ENCODE data around the gene FANCI. TPM values are rescaled to one million over a fixed set of nuclear protein-coding genes. Genes with fewer than 3 reads are reported as not detected.

FANCI gene
- polyA plus RNA-seq, 1 experiment: 13.2 TPM

GRCh38 chr15:89319678-89320077, 75.9 kb downstream of the FANCI start:
- POLR2A ChIA-PET: no interaction called here
- H3K9me3 ChIP-seq (ENCODE audit: control insufficient read depth, insufficient read depth, low read length): no peaks in the 10 kb centered on the region
- DNase-seq (ENCODE audit: low read depth, low spot score): no peak
- CTCF ChIA-PET: interaction anchor here (1.5 kb wide), 1 partner anchor 39 kb away, joined by 7 read pairs; no protein-coding TSS in a partner anchor
- H3K27ac ChIP-seq (ENCODE audit: low read depth, low read length): no peak overlapping the region
- H3K27me3 ChIP-seq (ENCODE audit: control insufficient read depth, insufficient read depth, low read length): no peaks in the 10 kb centered on the region
- no peak overlapping the region for H3K4me3 ChIP-seq (ENCODE audit: low read depth, low read length)
- TF ChIP-seq, protein P1, sequence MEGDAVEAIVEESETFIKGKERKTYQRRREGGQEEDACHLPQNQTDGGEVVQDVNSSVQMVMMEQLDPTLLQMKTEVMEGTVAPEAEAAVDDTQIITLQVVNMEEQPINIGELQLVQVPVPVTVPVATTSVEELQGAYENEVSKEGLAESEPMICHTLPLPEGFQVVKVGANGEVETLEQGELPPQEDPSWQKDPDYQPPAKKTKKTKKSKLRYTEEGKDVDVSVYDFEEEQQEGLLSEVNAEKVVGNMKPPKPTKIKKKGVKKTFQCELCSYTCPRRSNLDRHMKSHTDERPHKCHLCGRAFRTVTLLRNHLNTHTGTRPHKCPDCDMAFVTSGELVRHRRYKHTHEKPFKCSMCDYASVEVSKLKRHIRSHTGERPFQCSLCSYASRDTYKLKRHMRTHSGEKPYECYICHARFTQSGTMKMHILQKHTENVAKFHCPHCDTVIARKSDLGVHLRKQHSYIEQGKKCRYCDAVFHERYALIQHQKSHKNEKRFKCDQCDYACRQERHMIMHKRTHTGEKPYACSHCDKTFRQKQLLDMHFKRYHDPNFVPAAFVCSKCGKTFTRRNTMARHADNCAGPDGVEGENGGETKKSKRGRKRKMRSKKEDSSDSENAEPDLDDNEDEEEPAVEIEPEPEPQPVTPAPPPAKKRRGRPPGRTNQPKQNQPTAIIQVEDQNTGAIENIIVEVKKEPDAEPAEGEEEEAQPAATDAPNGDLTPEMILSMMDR (IDR thresholded peaks at IDR 0.05; ENCODE audit: low read depth, low read length): no peak

DNA sequence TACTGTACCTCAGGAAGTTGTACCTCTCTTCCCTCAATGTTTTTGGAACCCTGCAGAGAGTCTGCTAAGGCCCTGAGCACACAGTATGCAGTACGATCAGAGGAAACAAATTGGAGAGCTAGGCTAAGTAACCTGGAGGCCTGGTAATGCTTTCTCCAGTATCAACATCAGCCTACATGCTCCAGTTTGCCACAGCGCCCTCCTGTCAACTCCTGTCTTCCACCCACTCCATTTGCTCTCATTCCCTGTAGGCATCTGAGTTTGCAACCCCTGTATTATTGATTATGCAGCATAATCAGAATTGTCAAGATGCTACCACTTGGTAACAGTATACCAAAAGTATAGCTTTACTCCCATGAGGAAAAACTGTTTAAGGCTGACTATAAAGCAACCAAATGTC, 76.4 kb downstream of the FANCI start:
- Histone ChIP-seq H3K27ac (ENCODE audit: low read depth, low read length) (no peak overlapping the region), H3K27me3 (ENCODE audit: control insufficient read depth, insufficient read depth, low read length) (no peaks in the 10 kb centered on the region), H3K9me3 (ENCODE audit: control insufficient read depth, insufficient read depth, low read length) (no peaks in the 10 kb centered on the region), H3K4me3 (ENCODE audit: low read depth, low read length) (no peak overlapping the region)
- ChIA-PET POLR2A (no interaction called here), CTCF (interaction anchor here (0.9 to 1.5 kb wide), 3 partner anchors 12 to 39 kb away, joined by 3 to 7 read pairs (median 4); no protein-coding TSS in a partner anchor)
- DNase-seq (ENCODE audit: low read depth, low spot score): no peak
- TF ChIP-seq, protein P1 (IDR thresholded peaks at IDR 0.05; ENCODE audit: low read depth, low read length): no peak

DNA sequence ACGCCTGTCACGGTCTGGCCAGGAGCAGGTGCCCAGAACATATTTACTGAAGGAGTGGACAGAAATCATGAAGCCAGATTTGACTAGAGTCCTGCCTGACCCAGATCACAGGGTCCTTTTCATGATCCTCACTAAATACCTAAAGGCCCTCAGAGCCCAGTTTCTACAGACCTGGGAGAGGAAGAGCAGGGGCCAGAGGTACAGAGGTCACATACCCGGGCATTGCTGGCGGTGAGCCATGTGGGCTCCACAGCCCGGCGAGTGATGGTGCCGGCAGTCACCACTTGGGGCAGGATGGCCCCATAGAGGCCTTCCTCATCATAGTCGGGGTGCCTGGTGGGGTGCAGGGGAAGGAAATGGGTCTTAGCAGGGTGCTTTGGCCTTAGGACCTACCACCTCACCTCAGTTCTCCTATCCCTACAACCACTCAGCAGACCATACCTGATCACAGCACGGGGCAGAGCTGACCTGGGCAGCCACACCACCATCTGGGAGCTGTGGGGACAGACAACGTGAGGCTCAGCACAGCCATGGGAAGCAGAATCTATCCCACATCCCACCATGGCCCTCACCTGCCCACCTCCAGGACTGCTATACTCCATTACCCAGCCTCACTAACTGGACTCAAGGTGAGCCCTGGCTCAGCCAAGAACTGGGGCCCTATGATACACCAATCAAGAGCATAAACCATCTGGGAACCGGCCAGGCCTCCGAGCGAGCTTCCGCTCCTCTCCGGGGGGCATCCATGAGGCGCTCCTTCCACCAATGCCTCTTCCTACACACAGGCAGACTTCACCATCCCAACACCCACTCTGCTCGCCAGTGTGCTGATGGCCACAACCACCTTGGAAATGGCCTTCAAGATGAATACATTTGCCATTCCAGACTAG, 78.0 kb downstream of the FANCI start:
- Histone ChIP-seq H3K27me3 (ENCODE audit: control insufficient read depth, insufficient read depth, low read length) (no peaks in the 10 kb centered on the region), H3K9me3 (ENCODE audit: control insufficient read depth, insufficient read depth, low read length) (no peaks in the 10 kb centered on the region), H3K4me3 (ENCODE audit: low read depth, low read length) (no peak overlapping the region), H3K27ac (ENCODE audit: low read depth, low read length) (no peak overlapping the region)
- DNase-seq (ENCODE audit: low read depth, low spot score): no peak
- TF ChIP-seq, protein P1 (IDR thresholded peaks at IDR 0.05; ENCODE audit: low read depth, low read length): no peak
- CTCF ChIA-PET: interaction anchor here (1.3 kb wide), 2 partner anchors 11 to 37 kb away, joined by 3 to 4 read pairs; no protein-coding TSS in a partner anchor
- POLR2A ChIA-PET: interaction anchor here (0.6 to 1.1 kb wide), 2 partner anchors 12 to 77 kb away, joined by 3 read pairs; no protein-coding TSS in a partner anchor

- TF ChIP-seq, protein P1 (IDR thresholded peaks at IDR 0.05; ENCODE audit: low read depth, low read length): no peak
- Histone ChIP-seq H3K4me3 (ENCODE audit: low read depth, low read length) (no peak overlapping the region), H3K27me3 (ENCODE audit: control insufficient read depth, insufficient read depth, low read length) (no peaks in the 10 kb centered on the region), H3K27ac (ENCODE audit: low read depth, low read length) (no peak overlapping the region), H3K9me3 (ENCODE audit: control insufficient read depth, insufficient read depth, low read length) (no peaks in the 10 kb centered on the region)
- DNase-seq (ENCODE audit: low read depth, low spot score): no peak
- ChIA-PET CTCF (interaction anchor here (1.3 kb wide), 1 partner anchor 36 kb away, joined by 3 read pairs; no protein-coding TSS in a partner anchor), POLR2A (interaction anchor here (1.1 kb wide), 1 partner anchor 13 kb away, joined by 3 read pairs; no protein-coding TSS in a partner anchor)
Measured at GRCh38 chr15:89322822-89323221, 79.0 kb downstream of the FANCI start.

GRCh38 chr15:89323825-89324224, 80.0 kb downstream of the FANCI start:
- H3K27me3 ChIP-seq (ENCODE audit: control insufficient read depth, insufficient read depth, low read length): no peaks in the 10 kb centered on the region
- no peak overlapping the region for H3K27ac ChIP-seq (ENCODE audit: low read depth, low read length)
- TF ChIP-seq, protein P1 (IDR thresholded peaks at IDR 0.05; ENCODE audit: low read depth, low read length): no peak
- no peak for DNase-seq (ENCODE audit: low read depth, low spot score)
- CTCF ChIA-PET: interaction anchor here (0.6 to 1.1 kb wide), 2 partner anchors 9 to 10 kb away, joined by 3 read pairs; no protein-coding TSS in a partner anchor
- H3K4me3 ChIP-seq (ENCODE audit: low read depth, low read length): no peak overlapping the region
- no peaks in the 10 kb centered on the region for H3K9me3 ChIP-seq (ENCODE audit: control insufficient read depth, insufficient read depth, low read length)
- POLR2A ChIA-PET: no interaction called here
